HL-60/S4 (cell line): ENCODE results near the gene STAMBP.

ENCODE experiments used
- in situ Hi-C: fragments of 300-500 bp; cut with MboI; formaldehyde crosslinking; loops from 2 replicates; pipeline ENCODE4 v1.14.3; 2022; ENCODE audit warnings: low sequenced_read_pairs

The STAMBP gene

DNA sequence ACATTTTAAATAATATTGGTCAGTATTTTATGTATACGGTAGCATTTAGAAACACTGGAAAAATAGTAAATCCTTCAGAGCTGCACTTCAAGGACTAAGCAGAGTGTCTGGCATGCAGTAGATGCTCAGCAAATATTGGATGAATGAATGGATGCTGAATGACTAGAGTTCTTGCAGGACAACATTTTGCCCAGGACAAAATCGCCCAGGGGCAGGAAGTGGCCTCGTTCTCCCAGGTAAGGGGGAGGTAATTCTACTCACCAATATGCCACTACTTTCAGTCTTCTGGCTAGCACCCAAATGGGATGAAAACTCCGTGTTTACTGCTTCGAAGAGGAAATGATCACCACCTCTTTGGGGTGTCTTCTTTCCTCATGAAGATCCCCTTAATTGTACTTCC is 93.9 kb downstream of the STAMBP start:
- in situ Hi-C loops, result no loop called here
